Mesothelial cell of epicardium (in vitro differentiated cells): ENCODE measurements around the gene CTNNBL1. TPM values are rescaled to one million over a fixed set of nuclear protein-coding genes. Genes with fewer than 3 reads are reported as not detected.
"Not testable (repeated sequence)": the region's sequence is repeated elsewhere in the genome, so short reads cannot be mapped to it uniquely, and the experiment has no call there.

ENCODE experiments used
- DNase-seq, 2 experiments: peaks; one replicate each; pipeline ENCODE4 v3.0.0; 2021; ENCODE audit warnings: low spot score in 2 of 2; ENCODE audit not compliant: unreplicated experiment in 2 of 2
- H3K27ac Mint-ChIP-seq: 2 replicates; pipeline ENCODE4 v1.8.0; 2021; ENCODE audit warnings: mixed read lengths
- H3K27me3 Mint-ChIP-seq: 2 replicates; pipeline ENCODE4 v1.8.0; 2021; ENCODE audit warnings: low read depth, mixed read lengths
- H3K36me3 Mint-ChIP-seq: 2 replicates; pipeline ENCODE4 v1.8.0; 2021; ENCODE audit warnings: mixed read lengths
- H3K4me1 Mint-ChIP-seq: 2 replicates; pipeline ENCODE4 v1.8.0; 2021; ENCODE audit warnings: mixed read lengths
- H3K4me3 Mint-ChIP-seq: 2 replicates; pipeline ENCODE4 v1.8.0; 2021; ENCODE audit warnings: mild to moderate bottlenecking, moderate library complexity, mixed read lengths
- H3K9me3 Mint-ChIP-seq: 2 replicates; pipeline ENCODE4 v1.8.0; 2021; ENCODE audit warnings: mixed read lengths
- total RNA-seq: library from RNA; stranded (reverse); gene quantifications from 3 replicates; pipeline ENCODE4 v1.2.1, GENCODE V29; 2021
- TF ChIP-seq, protein P1 (sequence below): fragments of 200-600 bp; sonication (generic); IDR thresholded peaks from one replicate; pipeline ENCODE4 v1.5.0; 2021; ENCODE audit warnings: antibody characterized with exemption; ENCODE audit not compliant: unreplicated experiment

The CTNNBL1 gene
- total RNA-seq, 1 donor from 2014 or later: 59.0 TPM

DNA sequence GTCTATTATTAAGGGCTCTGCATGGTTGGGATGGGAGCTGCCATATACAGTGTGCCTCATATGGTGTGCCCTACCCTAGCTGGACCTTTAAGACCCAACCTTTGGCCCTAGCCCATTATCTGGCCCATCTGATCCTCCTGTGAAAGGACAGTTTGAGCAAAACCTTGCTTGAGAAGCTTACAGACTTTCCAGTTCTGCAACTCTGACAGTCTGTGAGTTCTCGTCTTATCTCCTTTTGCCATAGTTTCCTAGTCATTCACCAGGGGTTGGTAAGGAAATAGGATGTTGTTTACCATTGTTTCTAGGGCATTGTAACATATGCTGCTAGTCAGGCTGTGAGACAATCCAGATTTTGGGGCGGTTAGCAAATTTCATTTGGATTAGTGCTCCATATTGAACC lies 17.2 kb downstream of the CTNNBL1 start:
- Mint-ChIP-seq H3K27me3 (no peaks in the 10 kb centered on the region), H3K4me3 (no peak overlapping the region), H3K36me3 (peaks cover 22% of the 10 kb centered on the region), H3K27ac (no peak overlapping the region), H3K4me1 (peaks cover 21% of the 10 kb centered on the region), H3K9me3 (peaks cover 17% of the 10 kb centered on the region)
- TF ChIP-seq, protein P1, sequence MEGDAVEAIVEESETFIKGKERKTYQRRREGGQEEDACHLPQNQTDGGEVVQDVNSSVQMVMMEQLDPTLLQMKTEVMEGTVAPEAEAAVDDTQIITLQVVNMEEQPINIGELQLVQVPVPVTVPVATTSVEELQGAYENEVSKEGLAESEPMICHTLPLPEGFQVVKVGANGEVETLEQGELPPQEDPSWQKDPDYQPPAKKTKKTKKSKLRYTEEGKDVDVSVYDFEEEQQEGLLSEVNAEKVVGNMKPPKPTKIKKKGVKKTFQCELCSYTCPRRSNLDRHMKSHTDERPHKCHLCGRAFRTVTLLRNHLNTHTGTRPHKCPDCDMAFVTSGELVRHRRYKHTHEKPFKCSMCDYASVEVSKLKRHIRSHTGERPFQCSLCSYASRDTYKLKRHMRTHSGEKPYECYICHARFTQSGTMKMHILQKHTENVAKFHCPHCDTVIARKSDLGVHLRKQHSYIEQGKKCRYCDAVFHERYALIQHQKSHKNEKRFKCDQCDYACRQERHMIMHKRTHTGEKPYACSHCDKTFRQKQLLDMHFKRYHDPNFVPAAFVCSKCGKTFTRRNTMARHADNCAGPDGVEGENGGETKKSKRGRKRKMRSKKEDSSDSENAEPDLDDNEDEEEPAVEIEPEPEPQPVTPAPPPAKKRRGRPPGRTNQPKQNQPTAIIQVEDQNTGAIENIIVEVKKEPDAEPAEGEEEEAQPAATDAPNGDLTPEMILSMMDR: no peak
- DNase-seq: no peak

- DNase-seq: no peak
- TF ChIP-seq, protein P1: no peak
- Mint-ChIP-seq H3K27ac (no peak overlapping the region), H3K9me3 (peaks cover 7% of the 10 kb centered on the region), H3K4me1 (peaks cover 24% of the 10 kb centered on the region), H3K36me3 (peaks cover 15% of the 10 kb centered on the region), H3K4me3 (no peak overlapping the region), H3K27me3 (no peaks in the 10 kb centered on the region)
Measured at GRCh38 chr20:37711994-37712964, 18.4 kb downstream of the CTNNBL1 start.

GRCh38 chr20:37713396-37713795 lies 19.6 kb downstream of the CTNNBL1 start:
- Mint-ChIP-seq H3K27ac (no peak overlapping the region), H3K36me3 (peaks cover 11% of the 10 kb centered on the region), H3K4me3 (no peak overlapping the region), H3K9me3 (no peaks in the 10 kb centered on the region), H3K4me1 (peaks cover 24% of the 10 kb centered on the region), H3K27me3 (no peaks in the 10 kb centered on the region)
- no peak for DNase-seq
- TF ChIP-seq, protein P1: no peak

- Mint-ChIP-seq H3K4me3 (no peak overlapping the region), H3K36me3 (peaks cover 16% of the 10 kb centered on the region), H3K27ac (peak overlapping the region; percentile 27), H3K27me3 (no peaks in the 10 kb centered on the region), H3K4me1 (peaks cover 24% of the 10 kb centered on the region), H3K9me3 (peaks cover 9% of the 10 kb centered on the region)
- no peak for DNase-seq
- TF ChIP-seq, protein P1: no peak
Measured at GRCh38 chr20:37714978-37715672, 21.3 kb downstream of the CTNNBL1 start.

DNA sequence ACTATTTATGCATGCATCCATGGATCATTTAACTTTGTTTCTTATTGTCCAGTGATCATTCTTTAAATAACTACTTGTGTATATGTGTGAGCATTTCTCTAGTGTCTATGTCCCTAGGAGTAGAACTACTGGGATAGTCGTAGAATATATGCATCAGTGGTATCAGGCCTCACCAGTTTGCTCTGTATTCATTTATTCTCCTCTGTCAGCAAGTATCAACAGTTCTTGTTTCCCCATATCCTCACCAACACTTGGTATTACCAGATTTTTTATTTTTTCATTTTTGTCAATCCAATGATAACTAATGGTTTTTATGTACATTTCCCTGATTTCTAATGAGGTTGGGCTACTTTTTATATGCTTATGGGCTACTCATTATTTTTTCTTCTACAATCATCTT lies 27.9 kb downstream of the CTNNBL1 start:
- Mint-ChIP-seq H3K27me3 (no peaks in the 10 kb centered on the region), H3K27ac (no peak overlapping the region), H3K4me1 (peaks cover 23% of the 10 kb centered on the region), H3K4me3 (no peak overlapping the region), H3K9me3 (peaks cover 24% of the 10 kb centered on the region), H3K36me3 (peaks cover 20% of the 10 kb centered on the region)
- TF ChIP-seq, protein P1: no peak
- DNase-seq: no peak

- H3K36me3 Mint-ChIP-seq: peaks cover 18% of the 10 kb centered on the region
- not testable (repeated sequence) for H3K4me3 Mint-ChIP-seq, H3K27ac Mint-ChIP-seq, H3K27me3 Mint-ChIP-seq, DNase-seq
- H3K4me1 Mint-ChIP-seq: peaks cover 29% of the 10 kb centered on the region
- H3K9me3 Mint-ChIP-seq: peaks cover 24% of the 10 kb centered on the region
Measured at GRCh38 chr20:37722312-37722711, 28.5 kb downstream of the CTNNBL1 start.
